Measurements from ENCODE around the gene PRLHR. TPM values are rescaled to one million over a fixed set of nuclear protein-coding genes. Genes with fewer than 3 reads are reported as not detected.
A peak's percentile ranks its signal among the peaks of the same experiment; 100 is the strongest.

PRLHR gene
- total RNA-seq, 1 experiment from 2014 or later: not detected

GRCh38 chr10:118594392-118595063, 920 bp downstream of the PRLHR start (continued):
- TF ChIP-seq, protein P1, sequence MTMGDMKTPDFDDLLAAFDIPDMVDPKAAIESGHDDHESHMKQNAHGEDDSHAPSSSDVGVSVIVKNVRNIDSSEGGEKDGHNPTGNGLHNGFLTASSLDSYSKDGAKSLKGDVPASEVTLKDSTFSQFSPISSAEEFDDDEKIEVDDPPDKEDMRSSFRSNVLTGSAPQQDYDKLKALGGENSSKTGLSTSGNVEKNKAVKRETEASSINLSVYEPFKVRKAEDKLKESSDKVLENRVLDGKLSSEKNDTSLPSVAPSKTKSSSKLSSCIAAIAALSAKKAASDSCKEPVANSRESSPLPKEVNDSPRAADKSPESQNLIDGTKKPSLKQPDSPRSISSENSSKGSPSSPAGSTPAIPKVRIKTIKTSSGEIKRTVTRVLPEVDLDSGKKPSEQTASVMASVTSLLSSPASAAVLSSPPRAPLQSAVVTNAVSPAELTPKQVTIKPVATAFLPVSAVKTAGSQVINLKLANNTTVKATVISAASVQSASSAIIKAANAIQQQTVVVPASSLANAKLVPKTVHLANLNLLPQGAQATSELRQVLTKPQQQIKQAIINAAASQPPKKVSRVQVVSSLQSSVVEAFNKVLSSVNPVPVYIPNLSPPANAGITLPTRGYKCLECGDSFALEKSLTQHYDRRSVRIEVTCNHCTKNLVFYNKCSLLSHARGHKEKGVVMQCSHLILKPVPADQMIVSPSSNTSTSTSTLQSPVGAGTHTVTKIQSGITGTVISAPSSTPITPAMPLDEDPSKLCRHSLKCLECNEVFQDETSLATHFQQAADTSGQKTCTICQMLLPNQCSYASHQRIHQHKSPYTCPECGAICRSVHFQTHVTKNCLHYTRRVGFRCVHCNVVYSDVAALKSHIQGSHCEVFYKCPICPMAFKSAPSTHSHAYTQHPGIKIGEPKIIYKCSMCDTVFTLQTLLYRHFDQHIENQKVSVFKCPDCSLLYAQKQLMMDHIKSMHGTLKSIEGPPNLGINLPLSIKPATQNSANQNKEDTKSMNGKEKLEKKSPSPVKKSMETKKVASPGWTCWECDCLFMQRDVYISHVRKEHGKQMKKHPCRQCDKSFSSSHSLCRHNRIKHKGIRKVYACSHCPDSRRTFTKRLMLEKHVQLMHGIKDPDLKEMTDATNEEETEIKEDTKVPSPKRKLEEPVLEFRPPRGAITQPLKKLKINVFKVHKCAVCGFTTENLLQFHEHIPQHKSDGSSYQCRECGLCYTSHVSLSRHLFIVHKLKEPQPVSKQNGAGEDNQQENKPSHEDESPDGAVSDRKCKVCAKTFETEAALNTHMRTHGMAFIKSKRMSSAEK (CRISPR knock-in tag; IDR thresholded peaks at IDR 0.05; ENCODE audit: borderline replicate concordance): no peak
- TF ChIP-seq, protein P2, sequence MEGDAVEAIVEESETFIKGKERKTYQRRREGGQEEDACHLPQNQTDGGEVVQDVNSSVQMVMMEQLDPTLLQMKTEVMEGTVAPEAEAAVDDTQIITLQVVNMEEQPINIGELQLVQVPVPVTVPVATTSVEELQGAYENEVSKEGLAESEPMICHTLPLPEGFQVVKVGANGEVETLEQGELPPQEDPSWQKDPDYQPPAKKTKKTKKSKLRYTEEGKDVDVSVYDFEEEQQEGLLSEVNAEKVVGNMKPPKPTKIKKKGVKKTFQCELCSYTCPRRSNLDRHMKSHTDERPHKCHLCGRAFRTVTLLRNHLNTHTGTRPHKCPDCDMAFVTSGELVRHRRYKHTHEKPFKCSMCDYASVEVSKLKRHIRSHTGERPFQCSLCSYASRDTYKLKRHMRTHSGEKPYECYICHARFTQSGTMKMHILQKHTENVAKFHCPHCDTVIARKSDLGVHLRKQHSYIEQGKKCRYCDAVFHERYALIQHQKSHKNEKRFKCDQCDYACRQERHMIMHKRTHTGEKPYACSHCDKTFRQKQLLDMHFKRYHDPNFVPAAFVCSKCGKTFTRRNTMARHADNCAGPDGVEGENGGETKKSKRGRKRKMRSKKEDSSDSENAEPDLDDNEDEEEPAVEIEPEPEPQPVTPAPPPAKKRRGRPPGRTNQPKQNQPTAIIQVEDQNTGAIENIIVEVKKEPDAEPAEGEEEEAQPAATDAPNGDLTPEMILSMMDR (IDR thresholded peaks at IDR 0.05): peak; percentile 54; the same call in 1 of the 2 replicates
- no peak for TF ChIP-seq GTF2I (CRISPR knock-in tag; conservative IDR thresholded peaks at IDR 0.05)
- peak; percentile 85; the same call in 1 of the 2 replicates for TF ChIP-seq ATF6 (CRISPR knock-in tag; IDR thresholded peaks at IDR 0.05)
- peak; percentile 100 for TF ChIP-seq KAT7 (CRISPR knock-in tag; IDR thresholded peaks at IDR 0.05; ENCODE audit: borderline replicate concordance)
- peak; percentile 98 for TF ChIP-seq STAT6 (CRISPR knock-in tag; conservative IDR thresholded peaks at IDR 0.05; ENCODE audit: low read depth)
- no peak for TF ChIP-seq HMGA2 (CRISPR knock-in tag; IDR thresholded peaks at IDR 0.05)
- TF ChIP-seq, protein P3, sequence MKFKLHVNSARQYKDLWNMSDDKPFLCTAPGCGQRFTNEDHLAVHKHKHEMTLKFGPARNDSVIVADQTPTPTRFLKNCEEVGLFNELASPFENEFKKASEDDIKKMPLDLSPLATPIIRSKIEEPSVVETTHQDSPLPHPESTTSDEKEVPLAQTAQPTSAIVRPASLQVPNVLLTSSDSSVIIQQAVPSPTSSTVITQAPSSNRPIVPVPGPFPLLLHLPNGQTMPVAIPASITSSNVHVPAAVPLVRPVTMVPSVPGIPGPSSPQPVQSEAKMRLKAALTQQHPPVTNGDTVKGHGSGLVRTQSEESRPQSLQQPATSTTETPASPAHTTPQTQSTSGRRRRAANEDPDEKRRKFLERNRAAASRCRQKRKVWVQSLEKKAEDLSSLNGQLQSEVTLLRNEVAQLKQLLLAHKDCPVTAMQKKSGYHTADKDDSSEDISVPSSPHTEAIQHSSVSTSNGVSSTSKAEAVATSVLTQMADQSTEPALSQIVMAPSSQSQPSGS (CRISPR knock-in tag; IDR thresholded peaks at IDR 0.05; ENCODE audit: borderline replicate concordance, low read depth): peak; percentile 92
- no peak for TF ChIP-seq GABPB1 (CRISPR knock-in tag; IDR thresholded peaks at IDR 0.05)
- TF ChIP-seq, protein P4, sequence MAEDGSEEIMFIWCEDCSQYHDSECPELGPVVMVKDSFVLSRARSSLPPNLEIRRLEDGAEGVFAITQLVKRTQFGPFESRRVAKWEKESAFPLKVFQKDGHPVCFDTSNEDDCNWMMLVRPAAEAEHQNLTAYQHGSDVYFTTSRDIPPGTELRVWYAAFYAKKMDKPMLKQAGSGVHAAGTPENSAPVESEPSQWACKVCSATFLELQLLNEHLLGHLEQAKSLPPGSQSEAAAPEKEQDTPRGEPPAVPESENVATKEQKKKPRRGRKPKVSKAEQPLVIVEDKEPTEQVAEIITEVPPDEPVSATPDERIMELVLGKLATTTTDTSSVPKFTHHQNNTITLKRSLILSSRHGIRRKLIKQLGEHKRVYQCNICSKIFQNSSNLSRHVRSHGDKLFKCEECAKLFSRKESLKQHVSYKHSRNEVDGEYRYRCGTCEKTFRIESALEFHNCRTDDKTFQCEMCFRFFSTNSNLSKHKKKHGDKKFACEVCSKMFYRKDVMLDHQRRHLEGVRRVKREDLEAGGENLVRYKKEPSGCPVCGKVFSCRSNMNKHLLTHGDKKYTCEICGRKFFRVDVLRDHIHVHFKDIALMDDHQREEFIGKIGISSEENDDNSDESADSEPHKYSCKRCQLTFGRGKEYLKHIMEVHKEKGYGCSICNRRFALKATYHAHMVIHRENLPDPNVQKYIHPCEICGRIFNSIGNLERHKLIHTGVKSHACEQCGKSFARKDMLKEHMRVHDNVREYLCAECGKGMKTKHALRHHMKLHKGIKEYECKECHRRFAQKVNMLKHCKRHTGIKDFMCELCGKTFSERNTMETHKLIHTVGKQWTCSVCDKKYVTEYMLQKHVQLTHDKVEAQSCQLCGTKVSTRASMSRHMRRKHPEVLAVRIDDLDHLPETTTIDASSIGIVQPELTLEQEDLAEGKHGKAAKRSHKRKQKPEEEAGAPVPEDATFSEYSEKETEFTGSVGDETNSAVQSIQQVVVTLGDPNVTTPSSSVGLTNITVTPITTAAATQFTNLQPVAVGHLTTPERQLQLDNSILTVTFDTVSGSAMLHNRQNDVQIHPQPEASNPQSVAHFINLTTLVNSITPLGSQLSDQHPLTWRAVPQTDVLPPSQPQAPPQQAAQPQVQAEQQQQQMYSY (CRISPR knock-in tag; IDR thresholded peaks at IDR 0.05): peak; percentile 83
- peak; percentile 98 for TF ChIP-seq SMAD4 (CRISPR knock-in tag; IDR thresholded peaks at IDR 0.05)
- TF ChIP-seq ZNF281 (CRISPR knock-in tag; IDR thresholded peaks at IDR 0.05): peak; percentile 99
- TF ChIP-seq ERG (CRISPR knock-in tag; IDR thresholded peaks at IDR 0.05): peak; percentile 66; the same call in 1 of the 2 replicates
- peak; percentile 97 for TF ChIP-seq ELF4 (CRISPR knock-in tag; IDR thresholded peaks at IDR 0.05; ENCODE audit: low read depth)
- TF ChIP-seq ZNF232 (CRISPR knock-in tag; IDR thresholded peaks at IDR 0.05): peak; percentile 100
- TF ChIP-seq NFE2L1 (CRISPR knock-in tag; IDR thresholded peaks at IDR 0.05): peak; percentile 99
